HG03064 (cell line): ENCODE results near the gene POU6F2.
"Not testable (repeated sequence)": the region's sequence is repeated elsewhere in the genome, so short reads cannot be mapped to it uniquely, and the experiment has no call there.

Experiments used
- ATAC-seq: cut with Tn5 transposase; IDR thresholded peaks from one replicate; pipeline ENCODE4 v1.9.1; 2021; ENCODE audit warnings: low read depth; ENCODE audit not compliant: unreplicated experiment

POU6F2 gene

GRCh38 chr7:39168403-39169098, 190.8 kb downstream of the POU6F2 start:
- ATAC-seq: no peak

GRCh38 chr7:39172137-39172536, 194.4 kb downstream of the POU6F2 start:
- no peak for ATAC-seq

- ATAC-seq: no peak
These were observed 203.7 kb downstream of the POU6F2 start for GRCh38 chr7:39181398-39181797.

DNA sequence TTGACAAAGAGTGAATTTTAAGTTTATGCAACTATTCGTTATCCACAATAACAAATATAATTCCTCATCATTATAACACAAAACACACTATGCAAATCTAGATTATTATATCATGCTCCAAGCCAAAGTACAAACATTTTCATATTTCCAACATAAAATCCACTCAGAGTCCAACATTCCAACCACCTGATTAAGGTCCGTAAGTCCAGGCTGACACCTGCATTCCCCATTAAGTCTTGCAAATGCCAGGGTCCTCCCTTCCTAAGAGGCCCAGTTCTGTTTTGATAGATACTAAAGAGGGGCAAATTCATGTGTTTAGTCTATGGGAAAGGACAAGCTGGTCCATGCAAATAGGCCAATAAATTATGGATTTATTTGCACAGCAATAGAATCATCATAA, 206.1 kb downstream of the POU6F2 start:
- no peak for ATAC-seq

DNA sequence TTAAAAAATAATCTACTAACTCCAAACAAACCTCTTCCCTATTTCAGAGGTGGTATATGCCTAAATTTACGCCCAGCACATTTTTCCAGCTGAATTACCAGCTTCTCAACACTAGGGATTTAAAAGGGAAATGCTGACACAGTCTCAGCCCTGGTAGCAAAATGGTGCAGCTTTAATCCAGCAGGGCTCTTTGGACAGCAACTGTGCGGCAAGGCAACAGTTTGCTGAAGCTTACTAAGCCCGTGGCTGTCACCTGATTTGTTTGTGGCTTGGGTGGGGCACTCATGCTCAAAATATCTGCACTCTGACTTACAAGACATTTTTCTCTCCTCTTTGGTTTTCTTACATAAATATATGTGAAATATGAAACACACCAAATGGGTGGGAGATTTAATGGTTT, 206.7 kb downstream of the POU6F2 start:
- no peak for ATAC-seq

DNA sequence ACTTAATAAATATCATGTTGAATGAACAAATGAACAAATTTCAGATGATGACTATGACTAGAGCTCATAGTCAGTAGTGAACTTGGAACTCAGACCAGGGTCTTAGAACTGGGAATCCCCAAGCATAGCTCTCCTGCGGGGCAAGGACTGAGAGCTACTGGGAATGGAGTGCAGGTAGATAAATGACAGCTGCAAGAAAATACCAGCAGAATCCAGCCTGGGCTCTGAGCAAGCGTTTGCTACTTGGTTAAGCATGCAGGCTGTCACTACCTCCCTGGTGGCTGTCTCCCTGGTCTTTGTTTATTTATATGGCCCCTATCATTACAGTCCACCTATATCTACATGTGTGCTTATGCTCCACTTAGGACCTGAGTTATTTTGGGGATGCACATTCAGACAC, 208.4 kb downstream of the POU6F2 start:
- ATAC-seq: no peak

DNA sequence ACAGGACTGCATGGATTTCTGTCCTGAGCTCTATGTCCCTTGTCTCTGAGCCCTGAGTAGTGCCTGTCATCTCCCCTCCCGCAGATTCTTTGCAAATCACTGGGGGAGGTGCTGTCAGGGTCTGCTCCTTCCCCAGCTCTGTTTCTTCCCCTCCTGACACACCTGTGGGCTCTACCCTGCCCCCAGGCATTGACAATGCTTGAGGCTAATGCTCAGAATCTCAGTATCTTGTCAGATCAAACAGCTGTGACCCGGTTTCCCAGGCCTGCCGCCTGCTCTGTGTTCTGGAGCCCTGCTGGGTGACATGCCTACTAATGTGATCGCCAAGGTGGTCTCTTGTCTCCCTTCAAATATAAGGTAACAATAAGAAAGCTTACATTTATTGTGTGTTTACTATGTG, 209.0 kb downstream of the POU6F2 start:
- no peak for ATAC-seq

- ATAC-seq: no peak
These were observed 209.4 kb downstream of the POU6F2 start for GRCh38 chr7:39187130-39187529.

GRCh38 chr7:39192476-39192875, 214.8 kb downstream of the POU6F2 start:
- ATAC-seq: no peak

DNA sequence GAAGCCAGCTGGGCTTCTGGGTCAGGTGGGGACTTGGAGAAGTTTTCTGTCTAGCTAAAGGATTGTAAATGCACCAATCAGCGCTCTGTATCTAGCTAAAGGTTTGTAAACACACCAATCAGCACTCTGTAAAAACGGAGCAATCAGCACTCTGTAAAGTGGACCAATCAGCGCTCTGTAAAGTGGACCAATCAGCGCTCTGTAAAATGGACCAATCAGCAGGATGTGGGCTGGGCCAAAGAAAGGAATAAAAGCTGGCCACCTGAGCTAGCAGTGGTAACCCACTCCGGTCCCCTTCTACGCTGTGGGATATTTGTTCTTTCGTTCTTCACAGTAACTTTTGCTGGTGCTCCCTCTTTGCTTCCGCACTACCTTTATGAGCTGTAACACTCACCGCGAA, 216.7 kb downstream of the POU6F2 start:
- not testable (repeated sequence) for ATAC-seq

- no peak for ATAC-seq
These were observed 218.3 kb downstream of the POU6F2 start for GRCh38 chr7:39195967-39196366.

DNA sequence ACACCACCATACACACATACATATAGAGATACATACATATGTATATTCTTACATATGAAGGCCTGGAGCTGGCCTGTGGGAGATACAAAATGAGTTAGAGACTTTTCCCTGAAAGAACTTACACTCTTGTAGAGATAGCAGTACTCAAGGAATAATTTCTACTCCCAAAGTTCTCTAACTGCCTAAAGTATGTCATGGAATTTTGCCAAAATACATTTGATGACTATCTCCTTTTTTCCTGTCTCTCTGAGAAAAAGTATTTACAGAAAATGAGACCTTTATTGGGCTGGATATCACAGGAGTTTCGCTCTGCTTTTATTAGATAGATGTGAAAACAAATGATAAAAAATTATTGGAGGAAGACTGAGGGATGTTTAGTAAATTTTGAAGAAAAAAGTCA, 220.1 kb downstream of the POU6F2 start:
- ATAC-seq: no peak

DNA sequence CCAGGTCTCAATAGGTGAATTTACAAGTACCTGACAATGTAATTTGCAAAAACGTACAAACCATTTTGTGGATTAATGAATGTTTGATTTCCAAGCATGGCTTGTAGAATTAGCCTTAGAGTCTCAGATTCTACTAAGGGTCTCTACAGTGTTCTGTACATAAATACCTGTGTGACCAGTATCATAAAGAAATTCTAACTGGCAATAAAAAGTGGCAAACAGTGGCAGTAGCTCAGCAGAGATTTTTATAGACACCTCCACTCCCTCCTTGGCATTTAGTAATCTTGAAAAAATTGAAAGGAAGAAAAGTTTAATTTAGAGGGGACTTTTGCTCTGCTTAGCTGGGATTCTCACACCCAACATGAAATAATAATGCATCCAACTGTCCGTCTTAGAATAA, 220.8 kb downstream of the POU6F2 start:
- no peak for ATAC-seq

DNA sequence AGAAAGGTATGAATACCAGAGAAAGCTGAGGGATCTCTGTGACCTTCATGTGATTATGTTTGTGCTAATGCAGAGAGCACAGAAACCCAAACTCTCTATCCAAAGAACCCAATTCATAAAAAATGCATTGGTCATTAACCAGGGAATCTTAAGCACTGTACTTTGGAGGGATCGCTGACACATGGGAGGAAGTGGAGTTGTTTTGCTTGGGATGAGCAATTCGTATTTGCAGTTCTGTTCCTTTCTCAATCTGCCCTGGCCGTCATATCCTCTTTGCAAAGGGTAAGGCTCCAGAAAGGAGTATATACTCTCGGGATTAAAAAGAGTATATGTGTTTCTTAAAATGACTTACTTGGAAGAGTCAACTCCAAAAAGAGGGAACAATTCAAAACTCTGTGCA, 221.3 kb downstream of the POU6F2 start:
- ATAC-seq: no peak

DNA sequence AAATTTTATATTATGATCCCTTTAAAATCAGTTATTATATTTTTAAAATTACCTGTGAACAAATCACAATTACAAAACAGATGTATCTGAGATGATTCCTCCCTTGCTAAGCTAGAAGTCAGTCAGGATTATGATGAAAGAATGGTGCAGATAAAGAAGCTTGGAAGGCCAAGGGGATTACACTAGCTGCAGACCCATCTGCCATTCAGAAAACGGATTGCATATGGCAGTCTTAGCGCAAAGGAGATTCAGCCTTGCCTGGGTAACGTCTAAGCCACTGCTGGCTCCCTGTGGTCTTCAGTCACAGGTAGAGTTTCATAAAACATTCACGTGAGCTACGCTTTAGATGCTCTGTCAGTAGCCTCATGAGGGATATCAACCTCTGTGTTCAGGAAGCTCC, 222.2 kb downstream of the POU6F2 start:
- ATAC-seq: no peak

GRCh38 chr7:39202041-39202440, 224.3 kb downstream of the POU6F2 start:
- no peak for ATAC-seq

DNA sequence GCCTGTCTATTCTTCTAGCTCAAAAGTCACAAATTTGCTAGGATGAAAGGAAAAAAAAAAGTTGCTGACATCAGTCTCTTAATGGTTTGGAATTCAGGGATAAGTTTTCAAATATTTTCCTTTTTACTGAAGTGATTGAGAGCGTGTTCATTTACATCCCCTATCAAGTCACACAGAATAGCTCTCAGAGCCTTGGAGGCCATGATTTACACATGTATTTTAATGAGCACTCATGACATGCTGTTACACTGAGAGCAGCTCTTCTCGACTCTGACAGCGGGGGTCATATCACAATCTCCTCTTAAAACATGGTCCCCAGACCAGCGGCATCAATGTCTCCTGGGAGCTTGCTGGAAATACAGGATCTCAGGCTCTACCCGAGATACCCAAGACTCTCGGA, 232.7 kb downstream of the POU6F2 start:
- no peak for ATAC-seq

GRCh38 chr7:39211581-39211980, 233.9 kb downstream of the POU6F2 start:
- ATAC-seq: no peak

GRCh38 chr7:39212876-39213275, 235.2 kb downstream of the POU6F2 start:
- ATAC-seq: no peak

GRCh38 chr7:39217783-39218182, 240.1 kb downstream of the POU6F2 start:
- ATAC-seq: no peak

DNA sequence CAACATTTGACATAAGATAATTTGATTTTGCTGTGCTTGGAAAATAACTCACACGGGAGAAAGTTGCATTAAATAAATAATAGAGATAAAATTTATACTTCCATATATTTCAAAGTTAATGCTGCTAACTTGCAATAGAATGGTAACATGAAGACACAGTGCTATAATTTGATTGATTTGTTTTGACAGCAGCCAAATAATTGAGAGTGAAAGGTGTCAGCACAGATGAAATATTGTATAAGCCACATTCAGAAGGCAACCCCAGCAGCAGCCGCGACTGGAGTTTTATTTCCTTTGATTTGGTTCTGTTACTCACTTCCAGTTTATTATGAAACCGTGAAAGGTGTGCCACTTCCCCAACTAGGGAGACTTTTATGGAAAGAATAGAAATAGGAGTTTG, 242.2 kb downstream of the POU6F2 start:
- no peak for ATAC-seq

GRCh38 chr7:39221901-39222300, 244.2 kb downstream of the POU6F2 start:
- no peak for ATAC-seq

GRCh38 chr7:39228946-39229345, 251.2 kb downstream of the POU6F2 start:
- no peak for ATAC-seq
